Left renal cortex interstitium (tissue), 4 donors: ENCODE measurements around the gene STYK1. TPM values are rescaled to one million over a fixed set of nuclear protein-coding genes. Genes with fewer than 3 reads are reported as not detected.

ENCODE experiments used
- DNase-seq, 4 donors: peaks; one replicate each; pipeline ENCODE4 v3.0.0-alpha.2; 2013; ENCODE audit warnings: low read depth in 4 of 4, low spot score in 2 of 4, missing footprints in 1 of 4
- polyA plus RNA-seq, 4 donors: library from polyadenylated mRNA; unstranded; fragments of 120-200 nt; gene quantifications; one replicate each; pipeline ENCODE4 v1.2.1, GENCODE V29; 2013; ENCODE audit not compliant: insufficient read length in 4 of 4

STYK1 gene, protein sequence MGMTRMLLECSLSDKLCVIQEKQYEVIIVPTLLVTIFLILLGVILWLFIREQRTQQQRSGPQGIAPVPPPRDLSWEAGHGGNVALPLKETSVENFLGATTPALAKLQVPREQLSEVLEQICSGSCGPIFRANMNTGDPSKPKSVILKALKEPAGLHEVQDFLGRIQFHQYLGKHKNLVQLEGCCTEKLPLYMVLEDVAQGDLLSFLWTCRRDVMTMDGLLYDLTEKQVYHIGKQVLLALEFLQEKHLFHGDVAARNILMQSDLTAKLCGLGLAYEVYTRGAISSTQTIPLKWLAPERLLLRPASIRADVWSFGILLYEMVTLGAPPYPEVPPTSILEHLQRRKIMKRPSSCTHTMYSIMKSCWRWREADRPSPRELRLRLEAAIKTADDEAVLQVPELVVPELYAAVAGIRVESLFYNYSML
- polyA plus RNA-seq = 1 to 10 TPM in 2 of 4 donors, under 1 TPM in 2; 0.67 to 1.2 (median 0.86) TPM

DNA sequence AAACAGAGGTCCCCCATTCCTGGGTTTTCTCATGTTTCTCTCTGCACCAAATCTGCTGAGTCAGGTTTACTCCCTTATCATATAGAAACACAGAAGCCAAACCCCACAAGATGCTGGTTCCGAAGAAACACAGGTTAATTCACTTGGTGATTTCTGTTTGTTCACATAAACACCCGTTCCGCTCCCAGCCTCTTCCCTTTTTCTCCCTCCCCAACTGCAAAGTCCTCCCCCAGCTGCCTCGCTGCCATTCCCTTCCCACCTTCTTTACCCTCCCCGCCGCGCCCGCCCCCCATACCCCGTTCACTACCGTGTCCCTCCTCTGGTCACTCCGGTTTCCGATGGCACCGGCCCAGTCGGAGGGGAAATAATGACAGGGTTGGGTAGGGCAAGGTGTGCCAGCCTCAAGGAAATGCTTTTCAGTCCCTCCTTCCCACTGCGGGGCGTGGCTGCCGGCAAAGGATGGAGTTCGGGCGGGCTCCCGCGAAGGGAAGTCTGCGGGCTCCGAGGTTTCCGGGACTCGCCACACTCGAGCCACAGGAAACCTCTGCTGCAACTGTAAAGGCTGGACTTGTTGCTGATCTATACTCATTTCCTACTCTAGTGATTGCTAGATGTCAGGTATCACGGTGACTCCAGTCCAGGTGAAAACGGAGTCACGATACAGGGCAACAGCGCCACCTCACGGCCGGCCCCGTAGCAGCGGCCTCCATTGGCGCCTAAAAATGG is at the start of gene STYK1:
Gene STYK1, minus strand, starts transcription at position 394 of the 726 bp plus-strand sequence. CDS start 39,434 bp downstream, outside the sequence.
- peak; percentile 9 to 37 (median 26) for DNase-seq

DNA sequence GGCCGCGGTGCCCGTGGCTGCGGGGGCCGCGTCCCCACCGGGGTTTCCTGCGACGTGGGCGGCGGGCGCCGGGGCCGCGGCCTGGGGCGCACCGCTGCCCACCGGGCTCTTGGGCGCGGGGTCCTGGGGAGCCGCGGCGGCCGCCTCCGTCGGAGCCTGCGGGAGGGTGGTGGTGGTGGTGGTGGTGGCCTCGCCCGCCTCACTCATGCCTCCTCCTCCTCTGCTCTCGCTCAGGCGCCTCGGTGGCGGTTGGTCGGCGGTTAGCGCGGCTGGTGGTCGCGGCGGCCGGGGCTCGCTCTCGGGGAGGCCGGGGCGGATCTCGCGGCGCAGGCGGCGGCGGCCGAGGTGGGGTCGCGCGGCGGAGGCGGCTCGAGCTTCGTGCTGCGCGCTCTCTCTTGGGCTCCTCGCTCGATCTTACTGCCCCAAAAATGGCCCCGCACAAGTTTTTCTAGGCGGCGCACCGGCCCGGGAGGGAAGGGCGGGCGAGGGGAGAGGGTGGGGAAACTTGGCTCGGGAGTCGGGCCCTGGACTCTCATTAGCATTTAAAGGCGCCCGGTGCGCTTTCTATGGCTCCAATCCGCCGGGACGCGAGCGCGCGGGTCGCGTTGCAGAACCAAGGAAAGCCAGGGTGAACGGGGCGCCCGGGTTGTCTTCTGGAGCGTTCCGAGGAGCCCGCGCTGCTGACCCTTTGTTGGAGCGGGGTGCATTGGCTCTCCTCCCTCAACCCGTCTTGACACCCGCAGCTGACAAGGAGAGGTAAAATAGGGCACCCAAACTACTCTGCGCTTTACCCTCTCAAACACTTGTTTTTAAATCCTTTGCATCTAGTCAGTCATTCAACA is 49.3 kb upstream of the STYK1 start, which contains the start of gene YBX3:
Gene YBX3, minus strand, starts transcription at position 419 of the 842 bp plus-strand sequence. Its CDS starts 212 bp downstream, at position 207.
- peak in 1 of 4 donors; percentile 78 for DNase-seq

DNA sequence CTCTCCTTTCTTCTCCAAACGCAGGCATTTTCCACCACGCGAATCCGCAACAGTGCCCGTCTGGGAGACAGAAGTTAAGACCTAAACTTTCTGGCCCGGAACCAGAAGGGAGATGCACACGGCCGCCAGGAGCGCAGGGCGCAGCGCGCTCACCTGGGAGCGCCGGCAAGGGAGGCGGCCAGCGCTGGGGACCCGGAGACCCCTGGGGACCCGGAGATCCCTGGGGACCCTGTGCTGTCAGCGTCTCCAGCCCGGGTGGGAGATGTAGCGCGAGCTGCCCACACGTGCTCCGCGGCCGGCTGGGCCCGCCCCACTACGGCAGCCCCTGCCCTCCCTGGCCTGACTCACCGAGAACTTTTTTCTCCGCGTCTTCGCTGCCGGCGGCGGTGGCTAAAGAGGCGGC is 48.7 kb upstream of the STYK1 start:
- no peak for DNase-seq

DNA sequence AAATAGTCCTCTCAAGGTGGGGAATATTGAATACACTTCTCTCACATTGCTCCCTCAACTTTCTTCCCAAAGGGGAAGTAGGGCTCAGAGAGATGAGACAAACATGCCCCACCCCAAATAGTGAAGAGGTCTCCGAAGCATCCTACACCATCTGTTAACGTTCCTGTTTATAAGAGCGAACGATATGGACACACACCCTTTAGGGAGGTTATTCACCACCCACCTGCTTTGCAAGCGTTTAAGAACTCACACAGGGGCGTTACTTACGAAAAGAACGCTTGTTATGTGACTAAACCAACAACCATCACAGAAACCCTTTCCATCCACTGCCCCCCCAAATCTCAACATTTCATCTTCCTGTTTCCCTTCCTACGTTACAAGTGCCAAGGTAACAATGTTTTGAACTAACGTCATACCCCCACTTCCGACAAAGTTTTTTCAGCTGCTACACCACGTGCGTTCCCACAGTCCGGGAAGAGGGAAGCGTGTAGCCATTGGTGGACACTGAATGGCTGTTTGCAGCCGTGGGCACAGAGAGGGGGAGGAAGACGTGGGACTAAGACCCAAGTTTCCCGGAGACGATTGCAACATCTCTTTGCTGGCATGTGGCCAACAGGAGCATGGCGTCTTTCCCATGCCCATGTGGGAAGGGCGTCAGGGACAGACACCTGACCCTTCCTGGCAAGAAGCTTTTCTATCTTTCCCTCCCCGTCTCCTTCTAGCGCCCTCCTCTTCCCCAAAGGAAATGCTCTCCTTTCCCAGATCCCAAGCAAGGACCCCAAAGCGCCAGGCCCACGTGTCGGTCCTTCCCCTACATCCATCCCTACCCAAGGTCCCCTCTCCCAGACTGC is 48.0 kb upstream of the STYK1 start:
- DNase-seq = peak in 2 of 4 donors; percentile 77 to 83

DNA sequence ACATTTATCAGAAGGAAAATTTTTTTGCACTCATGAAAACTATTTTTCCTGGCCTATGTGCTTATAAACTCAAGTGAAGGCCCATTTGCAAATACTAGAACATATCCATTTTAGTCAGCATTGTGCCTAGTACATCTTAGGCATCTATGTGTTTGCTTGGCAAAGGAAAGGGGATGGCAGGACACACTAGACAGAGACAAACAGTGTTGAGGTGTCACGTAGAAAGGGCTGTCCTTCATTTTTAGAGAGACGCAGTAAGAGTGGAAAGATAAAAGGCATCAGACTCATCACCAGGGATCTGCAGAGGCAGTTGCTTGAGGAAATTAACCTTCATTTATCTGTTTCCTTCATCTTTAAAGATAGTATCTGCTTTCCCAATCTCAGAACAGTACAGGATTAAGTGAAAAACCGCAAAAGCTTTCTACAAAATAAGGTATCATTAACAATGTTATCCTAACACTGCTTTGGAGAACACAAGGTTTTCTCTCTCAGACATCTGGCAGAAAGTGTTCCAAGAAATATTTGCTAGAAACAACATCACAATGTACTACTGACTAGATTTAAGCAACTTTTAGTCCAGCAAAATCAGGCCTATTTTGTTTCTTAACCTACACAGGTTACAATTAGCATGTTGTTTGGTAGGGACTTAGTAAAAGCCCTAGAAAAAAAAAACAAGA is 47.3 kb upstream of the STYK1 start:
- DNase-seq = no peak

DNA sequence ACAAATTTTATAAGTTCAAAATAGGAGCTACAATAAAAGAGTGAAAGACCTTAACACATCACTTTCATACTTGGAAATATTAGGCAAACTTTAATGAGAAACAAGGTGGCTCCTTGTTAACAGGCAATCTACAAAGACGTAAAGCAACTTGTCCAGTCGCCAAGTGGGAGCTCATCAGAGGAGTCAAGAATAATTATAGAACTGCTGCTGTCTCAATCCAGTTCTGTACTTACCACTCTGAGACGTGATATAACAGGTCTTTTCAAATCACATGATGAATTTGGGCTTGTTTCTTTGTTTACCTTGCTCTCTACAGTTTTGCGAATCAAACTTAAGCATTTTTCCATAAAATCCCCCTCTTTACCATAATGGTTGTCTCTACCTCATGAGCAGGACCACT is 45.6 kb upstream of the STYK1 start:
- no peak for DNase-seq

DNA sequence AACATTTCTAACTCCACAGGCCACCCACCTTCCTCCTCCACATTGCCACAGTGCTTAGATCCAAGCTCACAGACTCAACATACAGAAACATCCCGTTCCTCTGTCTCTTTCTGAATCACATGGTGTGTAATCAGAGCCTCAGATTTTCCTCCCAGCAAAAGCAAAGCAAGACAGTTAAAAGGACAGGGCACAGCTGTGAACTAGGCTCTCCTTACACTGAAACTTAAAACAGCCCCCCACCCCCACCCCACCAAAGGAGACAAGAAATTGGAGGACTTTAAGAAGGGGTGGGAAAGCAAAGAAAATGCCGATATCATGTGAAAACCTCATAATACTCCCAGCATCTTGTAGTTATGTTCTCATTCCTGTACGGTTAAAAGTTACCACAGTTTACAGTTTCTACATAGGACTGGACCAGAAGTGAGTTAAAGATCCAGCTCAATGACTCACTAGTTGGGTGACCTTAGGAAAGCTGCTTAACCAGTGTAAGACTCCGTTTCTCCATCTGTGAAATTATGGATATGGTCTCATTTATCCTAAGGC is 44.5 kb upstream of the STYK1 start:
- DNase-seq = peak in 1 of 4 donors; percentile 68

DNA sequence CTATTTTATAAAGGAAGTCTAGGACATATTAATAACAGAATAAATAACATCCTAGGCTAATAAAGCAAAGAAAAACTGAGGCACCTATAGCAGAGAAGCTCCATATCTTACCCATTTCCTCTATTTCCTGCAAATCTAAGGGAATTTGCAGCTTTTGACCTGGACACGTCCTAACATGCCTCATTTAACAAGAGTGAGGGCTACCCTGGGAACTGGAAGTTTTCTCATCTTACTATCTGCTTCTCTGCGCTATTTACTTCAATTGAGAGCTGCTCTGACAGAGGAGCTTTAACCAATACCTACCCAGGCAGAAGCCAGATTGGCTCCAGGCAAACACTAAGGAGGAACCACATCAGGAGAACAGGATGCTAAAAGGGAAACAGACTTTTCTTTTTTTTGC is 43.6 kb upstream of the STYK1 start:
- DNase-seq = no peak

DNA sequence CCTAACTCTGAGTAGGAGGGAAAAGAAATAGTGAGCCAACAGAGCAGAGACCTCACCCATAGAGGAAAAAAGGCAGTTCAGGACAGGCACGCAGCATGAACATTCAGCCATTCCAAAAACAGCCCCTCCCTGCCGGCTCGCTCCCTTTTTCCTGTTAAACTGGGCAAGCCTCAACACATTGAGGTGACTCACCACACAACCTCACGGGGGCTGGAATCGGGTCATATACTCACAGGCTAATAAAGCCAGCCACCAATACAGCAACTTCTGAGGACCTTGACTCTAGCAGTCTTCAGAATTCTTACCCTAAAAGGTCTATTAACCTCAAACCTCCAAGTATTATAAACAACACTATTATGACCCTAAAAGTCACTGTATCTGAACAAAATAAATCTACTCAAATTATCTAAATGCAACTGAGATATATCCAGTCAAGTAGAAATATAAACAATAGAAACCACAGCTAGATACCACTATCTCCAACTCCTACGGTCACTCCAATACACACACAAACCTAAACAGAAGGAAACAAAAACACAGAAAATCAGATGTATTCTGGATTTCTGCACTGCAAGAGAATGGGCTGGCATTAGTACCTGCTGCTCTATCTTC is 43.0 kb upstream of the STYK1 start:
- no peak for DNase-seq

DNA sequence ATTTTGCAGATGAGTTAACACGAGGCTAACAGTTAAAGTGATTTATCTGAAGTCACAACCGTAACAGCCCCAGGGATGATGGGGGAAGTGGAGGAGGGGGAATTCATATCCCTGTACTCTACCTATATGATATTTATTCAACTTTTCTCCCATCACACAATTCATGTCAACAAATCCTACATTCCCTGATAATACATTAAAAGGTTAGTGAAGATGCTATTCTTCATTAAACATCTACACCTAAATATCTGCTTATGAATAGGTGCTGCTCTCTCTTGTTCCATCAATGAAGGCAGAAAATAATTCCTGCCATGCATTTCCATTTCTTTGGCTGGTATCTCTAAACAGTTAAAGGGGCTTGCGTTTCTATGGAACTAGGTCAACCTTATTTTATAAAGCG is 42.4 kb upstream of the STYK1 start:
- no peak for DNase-seq

DNA sequence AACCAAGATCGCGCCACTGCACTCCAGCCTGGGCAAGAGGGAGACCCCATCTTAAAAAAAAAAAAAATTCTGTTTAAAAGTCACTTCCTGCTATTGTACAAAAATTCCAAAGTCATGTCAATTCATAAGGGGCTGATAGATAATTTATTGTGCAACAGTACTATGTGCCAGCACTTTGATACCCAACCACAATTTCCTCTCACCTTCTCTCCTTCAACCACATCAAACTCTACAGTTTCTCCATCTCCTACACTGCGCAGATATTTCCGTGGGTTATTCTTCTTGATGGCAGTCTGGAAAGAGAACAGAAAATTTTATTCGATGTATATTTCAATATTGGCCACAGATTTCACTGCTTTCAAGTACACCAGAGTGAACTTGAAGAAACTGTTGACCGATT is 41.6 kb upstream of the STYK1 start:
- DNase-seq = no peak

DNA sequence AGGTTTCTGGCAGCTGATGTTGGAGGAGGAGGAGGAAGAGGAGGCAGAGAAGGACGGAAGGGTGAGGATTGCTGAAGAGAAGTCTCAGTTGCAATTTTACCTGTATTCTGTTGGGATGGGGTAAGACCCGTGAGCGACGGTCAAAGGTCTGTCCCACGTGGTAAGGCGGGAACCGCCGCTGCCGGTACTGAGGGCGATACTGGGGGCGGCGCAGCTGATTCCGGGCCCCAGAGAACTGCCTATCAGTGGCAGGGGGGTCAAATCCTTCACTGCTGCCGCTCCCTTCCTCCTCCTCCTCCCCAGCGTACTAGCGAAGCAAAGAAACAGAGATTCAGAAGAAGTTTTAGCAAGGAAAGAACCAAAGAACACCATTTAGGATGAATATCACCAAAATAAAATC is 36.0 kb upstream of the STYK1 start:
- no peak for DNase-seq

DNA sequence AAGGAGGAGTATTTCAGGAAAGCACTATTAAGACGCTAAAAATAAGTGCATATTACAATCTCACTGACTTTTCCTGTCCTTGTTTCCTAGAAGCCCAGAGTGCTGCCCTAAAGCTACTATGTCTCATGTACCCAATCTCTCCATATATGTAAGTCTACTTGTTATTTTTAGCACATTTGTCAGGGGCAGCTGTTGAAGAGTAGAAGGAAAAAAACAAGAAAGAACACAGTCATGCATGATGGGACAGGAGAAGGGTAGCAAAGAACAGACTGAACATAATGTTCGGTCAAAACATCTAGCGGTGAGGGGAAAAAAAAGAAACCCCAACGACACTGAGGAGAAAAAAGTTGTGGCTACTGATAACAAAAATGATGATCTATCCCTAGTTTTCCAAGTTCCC is 35.0 kb upstream of the STYK1 start:
- DNase-seq = no peak

DNA sequence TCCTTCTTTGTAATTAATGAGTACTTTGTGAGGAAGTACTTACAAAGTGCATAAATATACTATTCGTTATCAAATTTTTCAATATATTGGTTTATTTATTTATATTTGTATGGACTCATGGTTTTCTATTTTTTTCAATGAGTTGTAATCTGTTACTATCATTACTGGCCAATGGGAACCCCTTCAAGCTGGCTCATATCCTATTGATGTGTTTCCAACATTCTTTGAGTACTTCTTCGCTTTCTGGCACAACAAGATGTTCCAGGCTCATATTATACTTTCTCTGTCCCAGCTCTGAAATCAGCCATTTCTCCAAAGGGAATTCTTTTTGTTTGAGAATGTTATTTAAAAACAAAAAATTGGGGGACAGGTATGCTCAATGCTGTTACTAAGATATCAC is 31.8 kb upstream of the STYK1 start:
- no peak for DNase-seq

DNA sequence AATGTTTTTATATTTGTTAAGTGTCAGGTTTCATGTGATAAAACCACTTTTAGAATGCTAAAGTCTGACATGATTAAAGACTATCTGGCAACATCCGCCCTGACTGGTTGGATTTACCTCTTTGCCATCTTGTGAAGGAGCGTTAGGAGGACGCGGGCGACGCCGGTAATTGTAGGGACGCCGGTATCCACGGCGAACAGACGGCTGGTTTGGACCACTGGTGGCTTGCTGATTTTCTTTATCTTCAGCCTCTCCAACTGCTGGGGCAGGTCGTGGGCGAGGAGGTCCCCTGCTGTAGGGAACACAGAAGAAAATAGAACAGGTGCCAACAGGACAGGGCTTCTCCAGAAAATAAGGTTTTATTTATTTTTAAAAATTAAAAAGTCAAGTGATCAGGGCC is 28.0 kb upstream of the STYK1 start:
- DNase-seq = no peak

DNA sequence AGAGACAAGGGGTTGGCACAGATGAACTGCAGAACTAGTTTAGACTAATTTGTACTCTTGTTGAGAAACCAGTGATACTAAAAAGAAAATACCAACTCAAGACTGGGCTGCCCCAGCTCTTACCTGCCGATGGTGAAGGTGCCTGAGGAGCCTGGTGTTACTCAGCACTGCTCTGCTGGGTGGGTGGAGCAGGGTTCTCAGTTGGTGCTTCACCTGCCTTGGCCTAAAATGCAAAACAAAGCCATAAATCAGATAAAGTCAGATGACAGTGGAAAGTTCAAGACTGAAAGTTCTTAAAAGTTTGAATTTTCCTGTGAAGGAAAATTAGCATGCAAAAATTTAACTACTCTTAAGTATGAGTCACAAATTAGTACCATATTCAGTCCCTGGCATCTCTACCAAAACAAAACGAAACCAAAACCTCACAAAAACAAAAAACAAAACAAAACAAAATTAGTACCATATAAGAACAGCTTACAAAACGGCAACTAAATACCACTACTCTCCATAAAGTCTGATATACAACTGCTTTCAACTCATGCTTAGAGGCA is 27.4 kb upstream of the STYK1 start:
- no peak for DNase-seq

DNA sequence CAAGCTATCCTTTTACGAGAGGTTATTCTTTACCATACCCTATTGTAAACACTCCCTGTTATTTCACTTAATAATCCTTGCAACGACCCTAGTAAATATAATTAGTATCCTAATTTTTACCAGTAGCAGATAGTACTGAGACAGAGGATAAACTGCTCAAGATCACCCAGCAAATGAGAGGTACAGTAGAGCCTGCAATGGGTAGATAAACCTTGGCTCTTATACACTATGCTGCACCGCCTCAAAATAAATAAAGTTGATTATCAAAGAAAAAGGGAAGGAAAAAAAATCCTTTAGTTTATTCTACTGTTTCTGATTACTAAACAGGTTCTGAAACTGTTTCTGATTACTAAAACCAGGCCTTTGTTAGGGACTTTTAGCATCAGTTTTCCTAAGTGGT is 26.7 kb upstream of the STYK1 start:
- DNase-seq = no peak

DNA sequence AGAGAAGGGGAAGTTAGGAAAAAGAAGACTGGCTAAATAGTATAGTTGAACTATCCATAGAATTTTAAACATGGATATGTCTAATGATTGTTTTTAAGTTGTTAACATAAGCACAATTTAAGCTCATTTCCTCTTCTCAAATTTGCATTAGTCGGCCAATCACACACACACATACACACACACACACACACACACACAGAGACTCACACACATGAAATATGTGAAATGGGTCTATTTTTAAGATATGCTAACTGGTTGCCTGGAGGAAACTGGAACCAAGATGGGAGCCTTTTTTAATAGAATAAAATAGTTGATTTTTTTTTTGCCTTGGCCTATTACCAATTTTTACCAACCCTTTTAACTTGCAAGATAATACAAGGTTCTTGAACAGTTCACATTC is 24.0 kb upstream of the STYK1 start:
- DNase-seq = no peak
